ENCODE results near the gene CSH2.

Gene CSH2

DNA sequence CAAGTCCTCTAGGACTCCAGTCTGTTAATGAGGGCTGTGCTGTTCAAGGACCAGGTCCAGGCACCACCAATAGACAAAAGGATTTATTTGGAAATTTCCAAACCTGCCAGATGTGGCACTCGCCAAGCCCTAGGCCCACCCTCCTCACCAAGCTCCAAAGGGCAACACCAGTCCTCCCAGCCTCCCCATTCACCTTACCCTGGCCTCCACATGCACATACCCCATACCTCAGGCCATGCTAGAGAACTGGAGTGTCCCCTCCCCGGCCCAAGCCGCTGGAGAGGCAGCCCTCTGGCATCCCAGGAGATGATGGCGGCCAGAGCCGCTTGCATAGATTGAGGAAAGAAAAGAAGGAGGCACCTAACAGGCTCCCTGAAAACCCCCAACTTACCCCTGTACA lies 41.5 kb downstream of the CSH2 start:
- TF ChIP-seq, protein P1, sequence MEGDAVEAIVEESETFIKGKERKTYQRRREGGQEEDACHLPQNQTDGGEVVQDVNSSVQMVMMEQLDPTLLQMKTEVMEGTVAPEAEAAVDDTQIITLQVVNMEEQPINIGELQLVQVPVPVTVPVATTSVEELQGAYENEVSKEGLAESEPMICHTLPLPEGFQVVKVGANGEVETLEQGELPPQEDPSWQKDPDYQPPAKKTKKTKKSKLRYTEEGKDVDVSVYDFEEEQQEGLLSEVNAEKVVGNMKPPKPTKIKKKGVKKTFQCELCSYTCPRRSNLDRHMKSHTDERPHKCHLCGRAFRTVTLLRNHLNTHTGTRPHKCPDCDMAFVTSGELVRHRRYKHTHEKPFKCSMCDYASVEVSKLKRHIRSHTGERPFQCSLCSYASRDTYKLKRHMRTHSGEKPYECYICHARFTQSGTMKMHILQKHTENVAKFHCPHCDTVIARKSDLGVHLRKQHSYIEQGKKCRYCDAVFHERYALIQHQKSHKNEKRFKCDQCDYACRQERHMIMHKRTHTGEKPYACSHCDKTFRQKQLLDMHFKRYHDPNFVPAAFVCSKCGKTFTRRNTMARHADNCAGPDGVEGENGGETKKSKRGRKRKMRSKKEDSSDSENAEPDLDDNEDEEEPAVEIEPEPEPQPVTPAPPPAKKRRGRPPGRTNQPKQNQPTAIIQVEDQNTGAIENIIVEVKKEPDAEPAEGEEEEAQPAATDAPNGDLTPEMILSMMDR (IDR thresholded peaks at IDR 0.05; ENCODE audit: borderline replicate concordance, control extremely low read depth, extremely low read depth, insufficient read depth, missing control alignments): no peak
- in situ Hi-C loops (cut with MboI; ENCODE audit: low sequenced_read_pairs, unreplicated experiment): no loop called here
- DNase-seq (ENCODE audit: low spot score): no peak

DNA sequence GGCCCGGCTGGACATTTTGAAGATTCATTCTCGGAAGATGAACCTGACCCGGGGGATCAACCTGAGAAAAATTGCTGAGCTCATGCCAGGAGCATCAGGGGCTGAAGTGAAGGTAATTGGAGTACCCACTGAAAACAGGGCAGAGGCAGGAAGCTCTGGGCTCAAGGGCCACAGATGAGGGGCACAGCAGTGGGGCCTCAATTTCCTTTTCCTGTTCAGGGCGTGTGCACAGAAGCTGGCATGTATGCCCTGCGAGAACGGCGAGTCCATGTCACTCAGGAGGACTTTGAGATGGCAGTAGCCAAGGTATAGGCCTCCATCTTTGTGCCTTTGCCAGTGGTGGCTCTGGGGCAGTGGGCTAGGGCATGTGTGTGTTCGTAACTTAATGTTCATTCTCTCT lies 42.0 kb downstream of the CSH2 start:
- DNase-seq (ENCODE audit: low spot score): no peak
- in situ Hi-C loops (cut with MboI; ENCODE audit: low sequenced_read_pairs, unreplicated experiment): no loop called here
- TF ChIP-seq, protein P1 (IDR thresholded peaks at IDR 0.05; ENCODE audit: borderline replicate concordance, control extremely low read depth, extremely low read depth, insufficient read depth, missing control alignments): no peak

DNA sequence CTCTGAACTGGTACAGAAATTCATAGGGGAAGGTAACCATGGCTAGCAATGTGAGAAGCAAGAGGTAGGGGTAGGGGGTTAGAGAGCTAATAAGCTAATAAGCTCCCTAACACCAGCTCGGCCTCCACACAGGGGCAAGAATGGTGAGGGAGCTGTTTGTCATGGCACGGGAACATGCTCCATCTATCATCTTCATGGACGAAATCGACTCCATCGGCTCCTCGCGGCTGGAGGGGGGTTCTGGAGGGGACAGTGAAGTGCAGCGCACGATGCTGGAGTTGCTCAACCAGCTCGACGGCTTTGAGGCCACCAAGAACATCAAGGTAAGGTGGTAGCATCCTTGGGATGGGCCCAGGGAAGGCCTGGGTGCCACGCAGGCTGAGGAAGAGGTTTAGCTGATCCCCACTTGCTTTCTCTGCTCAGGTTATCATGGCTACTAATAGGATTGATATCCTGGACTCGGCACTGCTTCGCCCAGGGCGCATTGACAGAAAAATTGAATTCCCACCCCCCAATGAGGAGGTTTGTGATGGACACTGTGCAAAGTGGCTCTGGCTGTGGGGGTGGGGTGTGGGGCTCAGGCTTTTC lies 42.5 kb downstream of the CSH2 start:
- no peak for DNase-seq (ENCODE audit: low spot score)
- TF ChIP-seq, protein P1 (IDR thresholded peaks at IDR 0.05; ENCODE audit: borderline replicate concordance, control extremely low read depth, extremely low read depth, insufficient read depth, missing control alignments): no peak
- in situ Hi-C loops (cut with MboI; ENCODE audit: low sequenced_read_pairs, unreplicated experiment): no loop called here

DNA sequence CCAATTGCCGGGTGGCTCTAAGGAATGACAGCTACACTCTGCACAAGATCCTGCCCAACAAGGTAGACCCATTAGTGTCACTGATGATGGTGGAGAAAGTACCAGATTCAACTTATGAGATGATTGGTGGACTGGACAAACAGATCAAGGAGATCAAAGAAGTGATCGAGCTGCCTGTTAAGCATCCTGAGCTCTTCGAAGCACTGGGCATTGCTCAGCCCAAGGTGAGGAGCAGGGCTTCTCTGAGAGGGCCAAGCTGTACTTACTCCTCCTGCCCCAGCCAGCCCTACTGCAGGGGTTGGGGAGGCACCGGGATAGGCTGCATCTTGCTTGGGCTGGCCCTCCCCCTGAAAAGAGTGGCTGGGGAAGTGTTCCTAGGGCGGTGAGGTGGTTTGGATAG lies 43.2 kb downstream of the CSH2 start:
- TF ChIP-seq, protein P1 (IDR thresholded peaks at IDR 0.05; ENCODE audit: borderline replicate concordance, control extremely low read depth, extremely low read depth, insufficient read depth, missing control alignments): no peak
- in situ Hi-C loops (cut with MboI; ENCODE audit: low sequenced_read_pairs, unreplicated experiment): no loop called here
- no peak for DNase-seq (ENCODE audit: low spot score)

DNA sequence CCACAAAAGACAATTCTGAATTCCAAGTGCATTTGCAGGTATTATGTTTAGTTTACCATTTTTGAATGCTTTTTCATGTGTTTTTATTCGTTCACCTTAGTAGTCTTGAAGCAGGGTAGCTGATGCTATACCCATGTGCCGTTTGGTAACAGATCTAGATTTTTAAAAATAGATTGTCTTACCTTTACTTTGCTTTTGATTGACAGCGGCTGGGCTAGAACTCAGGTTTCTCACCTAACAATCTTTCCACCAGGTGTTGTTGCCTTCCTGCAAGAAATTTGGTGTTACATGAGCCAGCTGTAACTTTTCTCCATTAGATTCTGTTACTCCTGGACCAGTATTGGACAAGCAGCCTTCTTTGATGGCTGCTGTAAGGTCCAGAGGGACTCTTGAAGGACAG lies 44.5 kb downstream of the CSH2 start:
- DNase-seq (ENCODE audit: low spot score): no peak
- in situ Hi-C loops (cut with MboI; ENCODE audit: low sequenced_read_pairs, unreplicated experiment): no loop called here
- TF ChIP-seq, protein P1 (IDR thresholded peaks at IDR 0.05; ENCODE audit: borderline replicate concordance, control extremely low read depth, extremely low read depth, insufficient read depth, missing control alignments): no peak

DNA sequence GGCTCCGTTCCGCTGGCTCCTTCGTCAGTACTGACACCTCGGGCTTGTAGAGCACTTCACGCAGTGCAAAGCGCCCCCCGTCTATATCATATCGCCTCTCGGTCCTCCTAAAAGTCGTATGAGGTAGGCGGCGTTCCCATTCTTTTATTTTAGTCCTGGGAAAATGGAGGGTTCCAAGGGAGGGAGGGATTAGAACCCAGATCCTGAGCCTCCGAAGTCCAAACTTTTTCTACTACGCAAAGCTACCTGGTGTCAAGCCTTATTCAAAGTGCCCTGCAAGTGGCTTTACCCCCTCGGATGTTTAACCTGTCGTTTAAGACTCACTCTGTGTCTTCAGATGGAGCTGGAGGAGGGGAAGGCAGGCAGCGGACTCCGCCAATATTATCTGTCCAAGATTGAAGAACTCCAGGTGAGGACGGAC lies 45.7 kb downstream of the CSH2 start:
- DNase-seq (ENCODE audit: low spot score): no peak
- TF ChIP-seq, protein P1 (IDR thresholded peaks at IDR 0.05; ENCODE audit: borderline replicate concordance, control extremely low read depth, extremely low read depth, insufficient read depth, missing control alignments): no peak
- in situ Hi-C loops (cut with MboI; ENCODE audit: low sequenced_read_pairs, unreplicated experiment): no loop called here

Measured in GM13976 (cell line).